KOPT-K1 (cell line): Measurements from ENCODE around the gene CHAF1A.
A peak's percentile ranks its signal among the peaks of the same experiment; 100 is the strongest.

Experiments
- H3K27ac ChIP-seq: fragments of 200-600 bp; sonication (generic); 2 replicates; pipeline ENCODE4 v1.5.1; 2016; ENCODE audit warnings: antibody characterized with exemption, mild to moderate bottlenecking, low read depth, low read length; ENCODE audit not compliant: poor library complexity, severe bottlenecking
- H3K36me3 ChIP-seq: fragments of 200-600 bp; sonication (generic); 2 replicates; pipeline ENCODE4 v1.5.1; 2017; ENCODE audit warnings: antibody characterized with exemption, mild to moderate bottlenecking, low read length, moderate library complexity; ENCODE audit not compliant: insufficient read depth
- H3K9me3 ChIP-seq: fragments of 200-600 bp; sonication (generic); 2 replicates; pipeline ENCODE4 v1.5.1; 2017; ENCODE audit warnings: antibody characterized with exemption, low read length, mild to moderate bottlenecking; ENCODE audit not compliant: insufficient read depth, poor library complexity, severe bottlenecking

CHAF1A gene

GRCh38 chr19:4456843-4457653 lies 54.6 kb downstream of the CHAF1A start:
- no peaks in the 10 kb centered on the region for H3K9me3 ChIP-seq
- peak overlapping the region; percentile 59 for H3K27ac ChIP-seq
- peaks cover 18% of the 10 kb centered on the region for H3K36me3 ChIP-seq

- Histone ChIP-seq H3K9me3 (no peaks in the 10 kb centered on the region), H3K36me3 (peaks cover 10% of the 10 kb centered on the region), H3K27ac (peak within 1 kb of the TSS; percentile 59)
Observed at GRCh38 chr19:4457654-4458395, 55.4 kb downstream of the CHAF1A start, which contains the start of gene UBXN6. UBXN6 (minus strand) TSS chr19:4457794; CDS start chr19:4457697, 97 bp downstream.

DNA sequence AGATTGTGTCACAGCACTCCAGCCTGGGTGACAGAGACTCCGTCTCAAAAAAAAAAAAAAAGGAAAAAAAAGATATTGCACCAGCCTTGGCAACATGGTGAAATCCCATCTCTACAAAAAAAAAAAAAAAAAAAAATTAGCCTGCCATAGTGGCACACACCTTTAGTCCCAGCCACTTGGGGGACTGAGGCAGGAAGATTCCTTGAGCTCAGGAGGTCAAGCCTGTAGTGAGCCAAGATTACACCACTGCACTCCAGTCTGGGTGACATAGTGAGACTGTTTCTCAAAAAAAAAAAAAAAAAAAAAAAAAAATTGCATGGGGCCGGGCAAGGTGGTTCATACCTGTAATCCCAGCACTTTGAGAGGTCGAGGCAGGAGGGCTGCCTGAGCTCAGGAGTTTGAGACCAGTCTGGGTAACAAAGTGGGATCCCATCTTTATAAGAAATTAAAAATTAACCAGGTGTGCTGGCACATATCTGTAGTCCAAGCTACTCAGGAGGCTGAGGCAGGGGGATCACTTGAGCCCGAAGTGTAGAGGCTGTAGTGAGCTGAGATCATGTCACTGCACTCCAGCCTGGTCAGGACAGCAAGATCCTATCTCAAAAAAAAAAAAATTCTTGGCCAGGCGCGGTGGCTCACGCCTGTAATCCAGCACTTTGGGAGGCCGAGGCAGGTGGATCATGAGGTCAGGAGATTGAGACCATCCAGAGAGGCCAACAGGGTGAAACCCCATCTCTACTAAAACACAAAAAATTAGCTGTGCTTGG lies 62.6 kb downstream of the CHAF1A start:
- Histone ChIP-seq H3K36me3 (no peaks in the 10 kb centered on the region), H3K27ac (no peak overlapping the region), H3K9me3 (no peaks in the 10 kb centered on the region)

GRCh38 chr19:4467835-4468234 lies 65.4 kb downstream of the CHAF1A start:
- Histone ChIP-seq H3K36me3 (no peaks in the 10 kb centered on the region), H3K27ac (no peak overlapping the region), H3K9me3 (no peaks in the 10 kb centered on the region)

- peak overlapping the region; percentile 64 for H3K27ac ChIP-seq
- peaks cover 15% of the 10 kb centered on the region for H3K36me3 ChIP-seq
- H3K9me3 ChIP-seq: no peaks in the 10 kb centered on the region
Observed at GRCh38 chr19:4471403-4472173, 69.1 kb downstream of the CHAF1A start.

DNA sequence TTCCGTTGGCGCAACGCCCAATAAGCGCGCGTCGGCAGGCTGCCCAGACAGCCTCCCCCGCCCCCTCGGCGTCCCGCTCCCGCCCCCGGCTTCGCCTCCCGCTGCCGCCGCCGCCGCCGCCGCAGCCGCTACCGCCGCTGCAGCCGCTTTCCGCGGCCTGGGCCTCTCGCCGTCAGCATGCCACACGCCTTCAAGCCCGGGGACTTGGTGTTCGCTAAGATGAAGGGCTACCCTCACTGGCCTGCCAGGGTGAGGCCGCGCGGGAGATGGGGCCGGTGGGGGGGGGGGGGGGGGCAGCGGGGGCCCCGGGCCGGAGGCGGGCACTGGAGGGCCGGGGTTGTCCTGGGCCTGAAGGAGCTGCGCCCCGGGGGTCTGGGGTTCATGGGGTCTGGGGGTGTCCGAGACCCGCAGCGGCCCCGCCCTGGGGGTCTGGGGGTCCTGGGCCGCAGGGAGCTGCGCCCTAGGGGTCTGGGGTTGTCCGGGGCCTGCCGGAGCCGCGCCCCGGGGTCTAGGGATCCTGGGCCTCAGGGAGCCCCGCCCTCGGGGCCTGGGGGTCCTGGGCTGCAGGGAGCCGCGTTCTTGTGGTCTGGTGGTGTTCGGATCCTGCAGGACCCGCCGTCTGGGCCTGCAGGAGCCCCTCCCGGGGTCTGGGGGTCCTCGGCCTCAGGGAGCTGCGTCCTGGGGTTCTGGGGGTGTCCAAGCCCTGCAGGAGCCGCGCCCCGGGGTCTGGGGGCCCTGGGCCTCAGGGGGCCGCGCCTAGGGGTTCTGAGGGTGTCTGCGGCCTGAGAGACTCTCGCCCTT lies 69.9 kb downstream of the CHAF1A start, which contains the start of gene HDGFL2:
HDGFL2 (plus strand) TSS at position 124 of the 801 bp plus-strand sequence; CDS start at position 178, 54 bp downstream.
- Histone ChIP-seq H3K27ac (peak within 1 kb of the TSS; percentile 64), H3K36me3 (peaks cover 23% of the 10 kb centered on the region), H3K9me3 (no peaks in the 10 kb centered on the region)

- H3K36me3 ChIP-seq: peaks cover 31% of the 10 kb centered on the region
- H3K27ac ChIP-seq: peak overlapping the region; percentile 64
- H3K9me3 ChIP-seq: no peaks in the 10 kb centered on the region
Observed at GRCh38 chr19:4473011-4473762, 70.7 kb downstream of the CHAF1A start.

GRCh38 chr19:4473763-4474513 lies 71.5 kb downstream of the CHAF1A start:
- Histone ChIP-seq H3K27ac (peak overlapping the region; percentile 26), H3K36me3 (peaks cover 38% of the 10 kb centered on the region)

GRCh38 chr19:4474514-4475022 lies 72.1 kb downstream of the CHAF1A start:
- peak overlapping the region; percentile 26 for H3K27ac ChIP-seq
- no peaks in the 10 kb centered on the region for H3K9me3 ChIP-seq
- H3K36me3 ChIP-seq: peaks cover 45% of the 10 kb centered on the region

More at GRCh38 chr19:4473763-4474513, 71.5 kb downstream of the CHAF1A start:
- no peaks in the 10 kb centered on the region for H3K9me3 ChIP-seq

- no peak overlapping the region for H3K27ac ChIP-seq
- H3K36me3 ChIP-seq: peaks cover 50% of the 10 kb centered on the region
Observed at GRCh38 chr19:4477034-4477801, 74.8 kb downstream of the CHAF1A start.

GRCh38 chr19:4482721-4483364 lies 80.4 kb downstream of the CHAF1A start:
- Histone ChIP-seq H3K27ac (no peak overlapping the region), H3K9me3 (no peaks in the 10 kb centered on the region), H3K36me3 (peaks cover 44% of the 10 kb centered on the region)

More at GRCh38 chr19:4477034-4477801, 74.8 kb downstream of the CHAF1A start:
- no peaks in the 10 kb centered on the region for H3K9me3 ChIP-seq
